ENCODE results near the gene AUTS2. TPM values are rescaled to one million over a fixed set of nuclear protein-coding genes. Genes with fewer than 3 reads are reported as not detected.

Gene AUTS2
- total and polyA plus RNA-seq, 10 of the 15 experiments (the other 5 are each of a cell fraction or from before 2014, with no cell fraction given), result 6.4 to 55.6 (median 21.6) TPM

- TF ChIP-seq SP1 (IDR thresholded peaks at IDR 0.05; ENCODE audit: low read depth, low read length), result peak; percentile 55
- TF ChIP-seq RELA (IDR thresholded peaks at IDR 0.05; ENCODE audit: borderline replicate concordance, partially characterized antibody), result no peak
- no peak for TF ChIP-seq FOXK2 (IDR thresholded peaks at IDR 0.05)
- peak; percentile 87 for TF ChIP-seq MXI1 (IDR thresholded peaks at IDR 0.05; ENCODE audit: low read depth, low read length)
- TF ChIP-seq RELB (IDR thresholded peaks at IDR 0.05; ENCODE audit: low read depth), result peak; percentile 95
- TF ChIP-seq JUNB (IDR thresholded peaks at IDR 0.05), result peak; percentile 91
- peak; percentile 72 for TF ChIP-seq ZNF384 (IDR thresholded peaks at IDR 0.05; ENCODE audit: borderline replicate concordance, low read depth, low read length)
- 0 out of 2 replicates have a peak, but pooled peaks have one; percentile 31 for TF ChIP-seq SMAD5 (IDR thresholded peaks at IDR 0.05; ENCODE audit: low read depth)
- TF ChIP-seq, protein P1, sequence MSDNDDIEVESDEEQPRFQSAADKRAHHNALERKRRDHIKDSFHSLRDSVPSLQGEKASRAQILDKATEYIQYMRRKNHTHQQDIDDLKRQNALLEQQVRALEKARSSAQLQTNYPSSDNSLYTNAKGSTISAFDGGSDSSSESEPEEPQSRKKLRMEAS (IDR thresholded peaks at IDR 0.05; ENCODE audit: low read depth, low read length), result no peak
- TF ChIP-seq CBX5 (IDR thresholded peaks at IDR 0.05; ENCODE audit: low read depth), result no peak; the same call in 1 of the 2 replicates
- TF ChIP-seq YY1 (IDR thresholded peaks at IDR 0.05; ENCODE audit: low read depth, low read length), result peak; percentile 61; the same call in 1 of the 2 replicates
- peak; percentile 57 for TF ChIP-seq MEF2A (IDR thresholded peaks at IDR 0.05; ENCODE audit: insufficient read depth, low read depth, low read length)
- peak; percentile 89 for TF ChIP-seq EED (IDR thresholded peaks at IDR 0.05; ENCODE audit: low read depth)
- TF ChIP-seq TCF12 (IDR thresholded peaks at IDR 0.05; ENCODE audit: low read depth, low read length), result peak; percentile 98
- no peak for TF ChIP-seq ZNF274 (IDR thresholded peaks at IDR 0.05; ENCODE audit: insufficient read depth, insufficient read length)
- TF ChIP-seq, protein P2, sequence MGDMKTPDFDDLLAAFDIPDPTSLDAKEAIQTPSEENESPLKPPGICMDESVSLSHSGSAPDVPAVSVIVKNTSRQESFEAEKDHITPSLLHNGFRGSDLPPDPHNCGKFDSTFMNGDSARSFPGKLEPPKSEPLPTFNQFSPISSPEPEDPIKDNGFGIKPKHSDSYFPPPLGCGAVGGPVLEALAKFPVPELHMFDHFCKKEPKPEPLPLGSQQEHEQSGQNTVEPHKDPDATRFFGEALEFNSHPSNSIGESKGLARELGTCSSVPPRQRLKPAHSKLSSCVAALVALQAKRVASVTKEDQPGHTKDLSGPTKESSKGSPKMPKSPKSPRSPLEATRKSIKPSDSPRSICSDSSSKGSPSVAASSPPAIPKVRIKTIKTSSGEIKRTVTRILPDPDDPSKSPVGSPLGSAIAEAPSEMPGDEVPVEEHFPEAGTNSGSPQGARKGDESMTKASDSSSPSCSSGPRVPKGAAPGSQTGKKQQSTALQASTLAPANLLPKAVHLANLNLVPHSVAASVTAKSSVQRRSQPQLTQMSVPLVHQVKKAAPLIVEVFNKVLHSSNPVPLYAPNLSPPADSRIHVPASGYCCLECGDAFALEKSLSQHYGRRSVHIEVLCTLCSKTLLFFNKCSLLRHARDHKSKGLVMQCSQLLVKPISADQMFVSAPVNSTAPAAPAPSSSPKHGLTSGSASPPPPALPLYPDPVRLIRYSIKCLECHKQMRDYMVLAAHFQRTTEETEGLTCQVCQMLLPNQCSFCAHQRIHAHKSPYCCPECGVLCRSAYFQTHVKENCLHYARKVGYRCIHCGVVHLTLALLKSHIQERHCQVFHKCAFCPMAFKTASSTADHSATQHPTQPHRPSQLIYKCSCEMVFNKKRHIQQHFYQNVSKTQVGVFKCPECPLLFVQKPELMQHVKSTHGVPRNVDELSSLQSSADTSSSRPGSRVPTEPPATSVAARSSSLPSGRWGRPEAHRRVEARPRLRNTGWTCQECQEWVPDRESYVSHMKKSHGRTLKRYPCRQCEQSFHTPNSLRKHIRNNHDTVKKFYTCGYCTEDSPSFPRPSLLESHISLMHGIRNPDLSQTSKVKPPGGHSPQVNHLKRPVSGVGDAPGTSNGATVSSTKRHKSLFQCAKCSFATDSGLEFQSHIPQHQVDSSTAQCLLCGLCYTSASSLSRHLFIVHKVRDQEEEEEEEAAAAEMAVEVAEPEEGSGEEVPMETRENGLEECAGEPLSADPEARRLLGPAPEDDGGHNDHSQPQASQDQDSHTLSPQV (IDR thresholded peaks at IDR 0.05), result 0 out of 2 replicates have a peak, but pooled peaks have one; percentile 48
- TF ChIP-seq ZNF687 (IDR thresholded peaks at IDR 0.05), result peak; percentile 35; the same call in 1 of the 2 replicates
Measured at GRCh38 chr7:69803699-69804516, 205.6 kb downstream of the AUTS2 start (continued).

Data from GM12878 (cell line).